HCT116 (cell line): Measurements from ENCODE around the gene CXCR4. TPM values are rescaled to one million over a fixed set of nuclear protein-coding genes. Genes with fewer than 3 reads are reported as not detected.
"Not testable (repeated sequence)": the region's sequence is repeated elsewhere in the genome, so short reads cannot be mapped to it uniquely, and the experiment has no call there.

Experiments used
- ATAC-seq: fragments of 200-7000 bp; cut with Tn5 transposase; 2 replicates; pipeline ENCODE4 v1.9.1; 2020; ENCODE audit warnings: mild to moderate bottlenecking, moderate library complexity
- BruUV-seq: library from RNA; stranded (reverse); fragments of 400-500 nt; replicated peaks from 2 replicates; lab custom pipeline; 2021; lab: Mats Ljungman, UMichigan
- CTCF ChIA-PET: fragments of 300-600 bp; sonication (Branson Sonifier 250); formaldehyde crosslinking; loops from one replicate; lab custom pipeline; 2021; ENCODE audit warnings: antibody characterized with exemption; lab: Charles Lee
- POLR2A ChIA-PET: fragments of 300-600, 350-600 bp; sonication (Branson Sonifier 250); formaldehyde crosslinking; loops from one replicate; lab custom pipeline; 2021; ENCODE audit warnings: antibody characterized with exemption; lab: Charles Lee
- RAD21 ChIA-PET, 2 experiments: fragments of 300-600 bp; sonication (Branson Sonifier 250); formaldehyde crosslinking; loops; one replicate each; lab custom pipeline; 2023; ENCODE audit warnings: low total read pairs in 2 of 2; ENCODE audit not compliant: uncharacterized antibody in 2 of 2, unreplicated experiment in 2 of 2, low non-redundant PET in 1 of 2; lab: Charles Lee
- DNase-seq: peaks from one replicate; pipeline ENCODE4 v3.0.0-alpha.2; 2010; ENCODE audit warnings: low read depth, low spot score
- H2AFZ ChIP-seq: fragments of 200-600 bp; shearing (Covaris generic), sonication (generic); 2 replicates; pipeline ENCODE4 v1.6.1; 2017; ENCODE audit warnings: low read depth, mixed run types, mixed read lengths, antibody characterized with exemption, low read length; ENCODE audit not compliant: poor library complexity, severe bottlenecking
- H3K27ac ChIP-seq: 2 replicates; pipeline ENCODE4 v1.5.1; 2012; ENCODE audit warnings: low read depth, low read length
- H3K27me3 ChIP-seq: fragments of 200-600 bp; sonication (generic); 2 replicates; pipeline ENCODE4 v1.6.1; 2016; ENCODE audit warnings: mixed run types, low read length, mixed read lengths; ENCODE audit not compliant: insufficient read depth
- H3K36me3 ChIP-seq, 2 experiments: fragments of 200-500 bp in 1 of 2; fragments of 200-600 bp in 1 of 2; sonication (Bioruptor generic) in 1 of 2; sonication (generic) in 1 of 2; 2 replicates each; pipeline versions ENCODE4 v1.5.1 to v1.6.1; 2014 to 2016; ENCODE audit warnings: low read length in 2 of 2, inconsistent platforms in 1 of 2, mixed read lengths in 1 of 2, mixed run types in 1 of 2; ENCODE audit not compliant: insufficient read depth in 2 of 2, control insufficient read depth in 1 of 2
- H3K4me1 ChIP-seq, 2 experiments: fragments of 200-600 bp in 1 of 2; sonication (generic) in 1 of 2; 2 replicates each; pipeline versions ENCODE4 v1.5.1 to v1.6.1; 2012 to 2017; ENCODE audit warnings: low read length in 2 of 2, inconsistent platforms in 1 of 2, mild to moderate bottlenecking in 1 of 2, mixed read lengths in 1 of 2, mixed run types in 1 of 2, moderate library complexity in 1 of 2; ENCODE audit not compliant: insufficient read depth in 2 of 2, control insufficient read depth in 1 of 2
- H3K4me2 ChIP-seq: fragments of 200-600 bp; sonication (generic); 2 replicates; pipeline ENCODE4 v1.6.1; 2017; ENCODE audit warnings: mixed run types, low read length, mixed read lengths
- H3K4me3 ChIP-seq, 2 experiments: fragments of 200-600 bp in 1 of 2; sonication (generic) in 1 of 2; replicated peaks in 1 of 2; 2 replicates each; pipeline ENCODE4 v1.5.1; 2011 to 2016; ENCODE audit warnings: low read length in 2 of 2, control low read depth in 1 of 2, low read depth in 1 of 2, mild to moderate bottlenecking in 1 of 2, mixed read lengths in 1 of 2, mixed run types in 1 of 2
- H3K79me2 ChIP-seq: fragments of 200-600 bp; sonication (generic); 2 replicates; pipeline ENCODE4 v1.6.1; 2017; ENCODE audit warnings: mild to moderate bottlenecking, mixed run types, low read length, moderate library complexity, mixed read lengths; ENCODE audit not compliant: insufficient read depth
- H3K9ac ChIP-seq: fragments of 200-600 bp; sonication (generic); 2 replicates; pipeline ENCODE4 v1.6.1; 2016; ENCODE audit warnings: low read length, mixed read lengths
- H3K9me2 ChIP-seq: fragments of 200-600 bp; sonication (generic), shearing (Covaris generic); 2 replicates; pipeline ENCODE4 v1.6.1; 2017; ENCODE audit warnings: mixed run types, mild to moderate bottlenecking, moderate library complexity; ENCODE audit not compliant: insufficient read depth
- H3K9me3 ChIP-seq, 2 experiments: fragments of 200-500 bp in 1 of 2; fragments of 200-600 bp in 1 of 2; sonication (Bioruptor generic) in 1 of 2; sonication (generic) in 1 of 2; 2 replicates each; pipeline ENCODE4 v1.6.1; 2014 to 2017; ENCODE audit warnings: low read length in 2 of 2, mixed read lengths in 2 of 2, inconsistent platforms in 1 of 2, low read depth in 1 of 2, mild to moderate bottlenecking in 1 of 2, mixed run types in 1 of 2, moderate library complexity in 1 of 2; ENCODE audit not compliant: control insufficient read depth in 1 of 2, insufficient read depth in 1 of 2
- H4K20me1 ChIP-seq: fragments of 200-600 bp; sonication (generic), shearing (Covaris generic); 2 replicates; pipeline ENCODE4 v1.6.1; 2017; ENCODE audit warnings: mixed run types, mild to moderate bottlenecking, moderate library complexity; ENCODE audit not compliant: insufficient read depth
- CEBPB ChIP-seq: IDR thresholded peaks from 2 replicates; pipeline ENCODE4 v1.6.1; 2012; ENCODE audit warnings: low read depth
- ELF1 ChIP-seq: IDR thresholded peaks from 2 replicates; pipeline ENCODE4 v1.6.1; 2012; ENCODE audit warnings: low read depth, borderline replicate concordance
- JUND ChIP-seq: IDR thresholded peaks from 2 replicates; pipeline ENCODE4 v1.6.1; 2012
- SIN3A ChIP-seq: IDR thresholded peaks from 2 replicates; pipeline ENCODE4 v1.6.1; 2012; ENCODE audit warnings: low read depth
- SRF ChIP-seq: IDR thresholded peaks from 2 replicates; pipeline ENCODE4 v1.6.1; 2012; ENCODE audit warnings: low read depth
- TCF7L2 ChIP-seq: IDR thresholded peaks from 2 replicates; pipeline ENCODE4 v1.7.0; 2011; ENCODE audit warnings: borderline replicate concordance, inconsistent platforms; ENCODE audit not compliant: insufficient read depth, insufficient read length; ENCODE audit errors: extremely low read depth
- intact Hi-C: fragments of 100-400 bp; cut with micrococcal nuclease; formaldehyde crosslinking; loops from 2 replicates; pipeline ENCODE4 v1.10.0; 2022
- total RNA-seq: library from RNA; stranded (reverse); gene quantifications from one replicate; pipeline ENCODE4 v1.2.1, GENCODE V29; 2021; ENCODE audit not compliant: unreplicated experiment
- TF ChIP-seq, protein P1 (sequence below): IDR thresholded peaks from 2 replicates; pipeline ENCODE4 v1.6.1; 2012

Gene CXCR4
- total RNA-seq, 1 experiment from 2014 or later: 1.3 TPM

GRCh38 chr2:136091899-136092298 is 26.1 kb downstream of the CXCR4 start:
- H3K36me3 ChIP-seq: no peaks in the 10 kb centered on the region
- peaks cover 5% of the 10 kb centered on the region; the same call in 1 of the 2 replicates for H3K27me3 ChIP-seq
- no peaks in the 10 kb centered on the region for H3K9me3 ChIP-seq
- H3K4me3 ChIP-seq: no peak overlapping the region
- H3K9ac ChIP-seq: no peak overlapping the region
- H3K4me2 ChIP-seq: no peak overlapping the region
- ChIA-PET POLR2A (no interaction called here), CTCF (no interaction called here), RAD21 (no interaction called here)
- H3K9me2 ChIP-seq: no peaks in the 10 kb centered on the region
- intact Hi-C loops: no loop called here
- ATAC-seq (no peak), DNase-seq (no peak)
- H3K79me2 ChIP-seq: no peaks in the 10 kb centered on the region
- TF ChIP-seq, protein P1, sequence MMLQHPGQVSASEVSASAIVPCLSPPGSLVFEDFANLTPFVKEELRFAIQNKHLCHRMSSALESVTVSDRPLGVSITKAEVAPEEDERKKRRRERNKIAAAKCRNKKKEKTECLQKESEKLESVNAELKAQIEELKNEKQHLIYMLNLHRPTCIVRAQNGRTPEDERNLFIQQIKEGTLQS: no peak
- TF ChIP-seq JUND (no peak), TCF7L2 (no peak), CEBPB (no peak), SRF (no peak), SIN3A (no peak), ELF1 (no peak)
- H4K20me1 ChIP-seq: no peaks in the 10 kb centered on the region
- H2AFZ ChIP-seq: no peak overlapping the region
- no TSS peak for BruUV-seq
- no peaks in the 10 kb centered on the region for H3K4me1 ChIP-seq
- H3K27ac ChIP-seq: no peak overlapping the region

- H3K4me1 ChIP-seq, H3K9ac ChIP-seq, H2AFZ ChIP-seq, intact Hi-C loops, RAD21 ChIA-PET, H3K36me3 ChIP-seq, H3K9me2 ChIP-seq, DNase-seq, BruUV-seq, H3K4me3 ChIP-seq, H3K79me2 ChIP-seq, ATAC-seq, H3K27me3 ChIP-seq, H4K20me1 ChIP-seq, H3K4me2 ChIP-seq, H3K27ac ChIP-seq, POLR2A ChIA-PET, CTCF ChIA-PET, H3K9me3 ChIP-seq: not testable (repeated sequence)
These were observed 30.0 kb downstream of the CXCR4 start for GRCh38 chr2:136087901-136088460.
